T-helper 22 cell (primary cell): ENCODE data around the gene LPAR3.
A peak's percentile ranks its signal among the peaks of the same experiment; 100 is the strongest.

ENCODE experiments used
- DNase-seq: peaks from one replicate; pipeline ENCODE4 v3.0.0-alpha.2; 2020; ENCODE audit warnings: low read depth

LPAR3 gene

DNA sequence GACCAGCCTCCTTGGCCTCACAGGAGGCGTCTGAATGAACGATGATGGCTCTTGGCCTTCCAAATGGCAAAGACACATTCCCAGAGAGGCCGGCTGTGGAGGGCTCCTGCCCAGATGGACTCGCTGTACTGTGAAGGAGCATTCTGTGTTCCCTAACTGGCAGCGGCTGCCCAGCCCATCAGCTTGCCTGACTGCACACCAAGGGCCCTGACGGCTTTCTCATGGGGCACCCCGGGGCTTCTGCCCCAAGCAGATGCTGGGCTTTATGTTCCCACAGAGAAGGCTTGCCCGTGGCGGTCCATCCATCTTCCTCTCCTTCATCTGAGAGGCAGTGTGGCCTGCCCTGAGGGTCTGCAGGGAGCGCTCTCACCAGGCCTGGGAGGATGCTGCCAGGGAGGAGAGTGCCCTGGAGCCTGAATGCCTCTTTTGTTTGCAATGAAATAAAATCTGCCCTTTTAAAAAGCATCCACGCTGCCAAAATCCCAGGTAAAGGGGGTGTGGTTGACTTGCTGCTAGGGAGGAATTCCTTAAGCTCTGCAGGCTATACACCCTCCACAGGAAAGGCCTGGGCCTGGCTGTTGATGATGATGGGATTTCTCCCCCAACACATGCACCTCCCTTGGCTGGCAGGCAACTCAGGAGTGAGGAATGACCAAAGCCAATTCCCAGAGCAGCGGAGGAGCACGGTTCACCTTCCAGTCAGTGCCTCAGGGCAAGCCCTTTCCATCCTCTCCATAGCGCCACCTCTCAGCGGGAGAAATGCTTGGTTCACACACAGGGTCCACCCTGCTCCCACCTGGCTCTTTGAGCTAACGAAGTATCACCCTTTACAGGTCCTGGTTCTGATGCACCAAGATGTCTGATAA, 118.1 kb downstream of the LPAR3 start:
- no peak for DNase-seq

DNA sequence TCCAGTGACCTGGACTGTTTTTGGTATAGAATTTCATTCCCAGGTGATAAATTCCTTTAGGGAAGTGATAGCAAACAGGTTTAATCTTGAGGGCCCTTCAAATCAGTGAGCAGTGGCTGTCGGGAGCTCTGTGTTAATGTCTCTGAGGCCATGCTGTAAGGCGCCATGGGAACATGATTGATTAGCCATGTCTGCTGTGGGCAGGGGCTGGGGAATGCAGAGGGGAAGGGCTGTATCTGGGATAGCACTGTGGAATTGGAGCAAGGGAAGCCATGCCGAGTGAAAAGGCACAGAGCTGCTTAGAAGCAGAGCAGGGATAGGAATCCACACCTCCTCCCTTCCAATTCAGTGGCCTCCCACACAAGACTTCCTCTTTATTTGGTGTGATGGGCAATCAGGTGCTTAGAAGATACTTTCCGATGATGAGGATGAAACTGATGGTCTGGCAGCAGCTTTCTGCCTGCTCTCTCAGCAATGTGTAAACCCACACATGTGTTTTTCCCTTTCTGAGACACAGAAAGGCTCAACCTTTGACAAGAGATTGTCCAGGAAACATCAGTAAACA, 119.0 kb downstream of the LPAR3 start:
- no peak for DNase-seq

DNA sequence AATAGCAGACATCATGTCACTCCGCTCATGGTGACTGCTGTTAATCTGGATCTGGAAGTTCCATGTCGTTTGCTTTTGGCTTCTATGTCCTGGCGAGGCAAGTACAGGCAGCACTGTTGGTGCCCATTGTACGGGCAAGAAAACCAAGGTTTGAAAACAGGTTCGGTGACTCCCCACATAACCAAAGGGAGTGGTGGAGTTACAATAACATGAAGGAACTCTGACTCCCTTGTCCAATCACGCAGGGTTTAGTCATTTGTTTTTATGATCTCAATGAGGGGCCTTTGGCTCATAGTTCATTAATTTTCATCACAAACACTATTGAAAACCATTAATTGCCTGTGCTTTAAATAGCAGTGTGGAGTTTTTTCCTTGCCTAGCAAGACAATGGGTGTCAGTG, 119.8 kb downstream of the LPAR3 start:
- DNase-seq = no peak

DNA sequence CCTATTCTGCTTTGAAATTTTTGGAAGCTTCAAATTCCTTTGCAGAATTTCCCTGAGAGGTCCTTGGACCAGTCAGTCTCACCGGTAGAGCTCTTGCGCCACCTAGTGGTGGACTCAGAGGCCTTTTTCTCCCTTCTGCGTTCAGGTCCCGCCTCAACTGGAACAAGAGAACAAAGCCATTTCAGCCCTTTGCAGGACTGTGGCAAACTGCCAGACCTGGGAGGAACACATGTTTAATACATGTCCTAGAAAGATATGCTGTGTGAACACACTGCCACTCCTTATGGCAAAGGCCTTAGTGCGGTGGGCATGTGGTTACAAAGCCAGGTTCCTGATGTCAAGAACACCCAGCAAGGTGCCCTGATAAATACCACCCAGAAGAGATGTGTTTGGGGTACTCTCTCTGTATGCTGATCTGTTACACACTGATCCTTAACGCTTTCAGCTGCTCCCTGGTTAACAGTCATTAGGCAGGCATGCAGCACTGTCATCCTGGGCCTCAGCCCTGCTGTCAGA, 120.5 kb downstream of the LPAR3 start:
- peak; percentile 25 for DNase-seq

DNA sequence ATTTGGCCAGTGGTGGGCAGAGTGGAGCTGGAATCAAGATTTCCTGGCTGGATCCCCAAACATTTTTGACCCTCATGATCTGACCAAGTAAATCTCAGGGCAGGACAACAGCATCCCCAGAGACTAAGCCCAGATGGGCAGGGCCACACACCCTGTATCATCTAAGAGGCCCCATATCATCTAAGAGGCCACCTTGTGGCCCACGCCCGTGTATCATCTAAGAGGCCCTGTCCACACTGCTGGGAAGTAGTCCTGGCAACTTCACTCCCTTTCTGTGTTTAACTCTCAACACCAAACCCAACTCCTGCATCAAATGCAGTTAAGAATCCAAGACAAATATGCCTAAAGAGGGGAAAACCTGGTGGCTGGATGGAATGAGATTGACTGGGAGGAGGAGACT, 121.1 kb downstream of the LPAR3 start:
- DNase-seq = no peak

DNA sequence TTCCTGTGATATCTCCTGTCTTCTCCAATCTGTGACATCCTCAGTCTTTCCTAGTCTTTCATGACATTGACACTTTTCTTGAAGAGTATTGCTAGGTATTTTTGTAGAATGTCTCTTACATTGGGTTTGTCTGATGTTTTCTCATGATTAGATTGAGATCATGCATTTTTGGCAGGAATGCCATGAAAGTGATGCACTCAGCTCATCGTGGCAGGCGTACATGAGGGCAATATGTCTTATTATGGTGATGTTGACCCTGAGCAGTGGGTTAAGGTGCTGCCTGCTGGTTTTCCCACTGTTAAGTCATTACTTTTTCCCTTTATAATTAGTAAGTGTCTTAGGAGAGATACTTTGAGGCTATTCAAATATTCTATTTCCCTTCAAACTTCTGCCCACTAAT, 122.5 kb downstream of the LPAR3 start:
- no peak for DNase-seq

DNA sequence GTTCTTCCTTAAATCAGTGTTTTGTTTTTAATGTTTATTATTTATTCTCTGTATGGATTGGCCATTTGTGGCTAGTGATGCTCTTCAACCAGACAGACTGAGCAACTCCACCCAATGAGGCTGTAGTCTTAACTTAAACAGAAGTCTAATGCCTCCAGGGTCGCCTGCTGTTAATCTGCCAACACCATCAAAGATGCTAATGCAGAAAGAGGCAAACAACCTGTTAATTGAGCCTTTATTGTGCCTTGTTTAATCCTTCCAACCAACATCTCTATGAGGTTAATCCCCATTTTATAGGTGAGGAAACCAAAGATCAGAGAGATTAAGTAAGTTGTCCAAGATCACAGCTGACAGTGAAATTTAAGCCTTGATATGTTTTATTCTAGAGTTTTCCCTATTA, 123.4 kb downstream of the LPAR3 start:
- no peak for DNase-seq

DNA sequence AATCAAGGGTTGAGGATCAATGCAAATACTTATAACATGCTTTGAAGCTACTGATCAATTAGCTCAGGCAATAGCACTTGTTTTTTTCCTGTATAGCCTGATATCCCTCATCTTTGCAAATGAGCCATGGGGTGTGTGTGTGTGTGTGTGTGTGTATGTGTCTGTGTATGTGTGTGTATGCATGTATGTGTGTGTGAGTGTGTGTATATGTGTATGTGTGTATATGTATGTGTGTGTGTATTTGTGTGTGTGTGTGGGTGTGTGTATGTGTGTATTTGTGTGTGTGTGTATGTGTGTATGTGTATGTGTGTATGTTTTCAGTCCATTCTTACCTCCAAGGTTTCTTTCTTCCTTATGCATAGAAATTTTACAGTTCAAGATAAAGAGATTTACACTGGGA, 124.4 kb downstream of the LPAR3 start:
- no peak for DNase-seq

DNA sequence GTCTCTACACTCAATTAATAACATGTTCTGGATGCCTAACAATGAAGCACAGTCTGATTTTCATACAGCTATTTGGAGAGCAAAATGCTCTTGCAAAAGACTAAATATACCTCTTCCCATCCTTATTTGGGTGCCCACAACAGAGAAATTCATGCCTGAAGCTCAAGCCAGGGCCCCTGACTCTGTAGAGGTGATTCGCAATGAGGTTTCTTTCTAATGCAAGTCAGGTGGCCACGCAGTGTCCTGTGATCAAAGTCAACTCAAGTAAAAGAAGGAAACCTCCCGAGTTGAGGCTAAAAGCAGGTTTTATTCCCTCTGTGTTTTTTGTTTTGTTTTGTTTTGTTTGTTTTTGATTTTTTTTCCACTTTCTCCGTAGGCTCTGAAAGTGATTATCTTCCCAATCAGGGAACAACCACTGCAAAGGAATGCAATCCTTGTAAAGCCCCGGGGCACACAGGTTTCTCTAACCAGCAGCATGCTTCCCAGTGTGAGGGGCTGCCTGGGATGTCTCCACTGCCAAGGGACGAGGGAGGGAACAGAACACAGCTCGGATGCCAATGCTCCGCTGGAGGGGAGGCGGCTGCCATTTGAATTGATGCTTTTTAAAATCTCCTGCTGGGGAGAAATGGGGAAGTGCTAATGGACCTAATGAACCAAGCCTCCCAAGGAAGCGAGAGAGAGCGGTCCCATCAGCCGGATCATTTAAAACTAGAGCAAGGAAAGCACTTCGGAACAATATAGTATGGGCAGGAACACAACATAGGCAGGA, 128.9 kb downstream of the LPAR3 start:
- DNase-seq = no peak

DNA sequence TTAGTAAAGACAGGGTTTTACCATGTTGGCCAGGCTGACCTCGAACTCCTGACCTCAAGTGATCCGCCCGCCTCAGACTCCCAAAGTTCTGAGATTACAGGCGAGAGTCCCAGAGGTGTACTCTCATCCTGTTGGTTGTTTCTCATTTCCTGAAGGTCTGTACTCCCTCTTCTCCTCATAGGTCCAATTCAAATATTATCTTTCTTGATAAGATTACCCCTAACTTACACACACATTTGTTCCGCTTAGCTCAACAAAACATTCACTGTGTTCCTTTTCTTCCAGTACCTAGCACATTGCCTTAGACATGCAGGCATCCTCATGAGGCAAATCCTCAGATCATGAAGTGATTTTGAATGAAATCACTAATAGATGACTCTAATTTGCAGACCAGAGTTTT, 130.3 kb downstream of the LPAR3 start:
- DNase-seq = no peak
